Skin epidermis (tissue), 12 donors: Measurements from ENCODE around the gene SPEF2.
"Not testable (repeated sequence)": the region's sequence is repeated elsewhere in the genome, so short reads cannot be mapped to it uniquely, and the experiment has no call there.

ENCODE experiments used
- H3K27ac ChIP-seq, 21 experiments: fragments of 200-600 bp; sonication (generic) in 11 of 21; one replicate each; pipeline ENCODE4 v1.5.0; 2020; ENCODE audit warnings: mild to moderate bottlenecking in 3 of 21, inconsistent platforms in 2 of 21, moderate library complexity in 2 of 21
- H3K4me3 ChIP-seq, 7 experiments: fragments of 200-600 bp; sonication (generic) in 2 of 7; one replicate each; pipeline ENCODE4 v1.5.0; 2020; ENCODE audit warnings: inconsistent platforms in 2 of 7, mild to moderate bottlenecking in 2 of 7, moderate library complexity in 1 of 7

Gene SPEF2

DNA sequence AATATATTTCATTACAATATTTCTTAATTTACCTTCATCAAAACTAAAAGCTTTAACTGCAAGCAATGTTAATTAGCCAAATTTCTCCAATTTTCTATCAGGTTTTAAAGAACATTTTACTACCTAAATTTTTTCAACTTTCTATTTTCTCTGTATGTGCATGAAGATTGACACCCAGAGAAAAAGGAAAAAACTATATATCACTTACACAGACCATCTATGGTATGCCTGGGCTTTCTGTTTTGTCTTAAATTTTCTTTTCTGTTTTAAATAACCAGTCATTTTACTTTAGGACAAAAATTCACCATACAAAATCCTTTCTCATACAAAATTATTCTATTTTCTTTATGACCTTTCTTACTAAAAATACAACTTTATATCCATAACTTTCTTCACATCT lies 225.2 kb downstream of the SPEF2 start:
- Histone ChIP-seq H3K4me3 (no peak overlapping the region), H3K27ac (no peak overlapping the region)

DNA sequence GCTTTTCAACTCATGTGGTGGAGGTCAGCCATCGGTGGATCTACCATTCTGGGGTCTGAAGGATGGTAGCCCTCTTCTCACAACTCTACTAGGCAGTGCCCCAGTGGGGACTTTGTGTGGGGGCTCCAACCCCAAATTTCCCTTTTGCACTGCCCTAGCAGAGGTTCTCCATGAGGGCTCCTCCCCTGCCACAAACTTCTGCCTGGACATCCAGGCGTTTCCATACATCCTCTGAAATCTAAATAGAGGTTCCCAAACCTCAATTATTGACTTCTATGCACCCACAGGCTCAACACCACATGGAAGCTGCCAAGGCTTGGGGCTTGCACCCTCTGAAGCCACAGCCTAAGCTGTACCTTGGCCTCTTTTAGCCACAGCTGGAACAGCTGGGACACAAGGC lies 227.8 kb downstream of the SPEF2 start:
- not testable (repeated sequence) for H3K4me3 ChIP-seq, H3K27ac ChIP-seq

GRCh38 chr5:35847491-35847890 lies 229.8 kb downstream of the SPEF2 start:
- no peak overlapping the region for H3K27ac ChIP-seq
- H3K4me3 ChIP-seq, result no peak overlapping the region

DNA sequence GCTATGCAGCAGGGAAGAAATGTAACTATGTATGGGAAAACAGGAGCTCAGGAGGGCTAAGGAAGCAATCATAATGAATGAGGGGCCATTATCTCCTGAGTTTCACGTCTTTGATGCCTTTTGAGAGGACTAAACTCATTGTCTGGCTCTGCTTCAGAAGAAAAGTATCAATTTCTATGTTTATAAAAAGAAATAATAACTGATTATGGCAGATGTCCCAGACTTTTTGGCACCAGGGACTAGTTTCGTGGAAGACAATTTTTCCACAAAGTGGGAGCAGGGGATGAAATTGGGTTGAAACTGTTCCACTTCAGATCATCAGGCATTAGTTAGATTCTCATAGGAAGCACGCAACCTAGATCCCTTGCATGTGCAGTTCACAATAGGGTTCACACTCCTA lies 230.3 kb downstream of the SPEF2 start:
- Histone ChIP-seq H3K4me3 (no peak overlapping the region), H3K27ac (no peak overlapping the region)

- H3K27ac ChIP-seq, result peak overlapping the region in 1 of 21 experiments; percentile 52
- no peak overlapping the region for H3K4me3 ChIP-seq
These were observed 232.2 kb downstream of the SPEF2 start for GRCh38 chr5:35849860-35850259.

DNA sequence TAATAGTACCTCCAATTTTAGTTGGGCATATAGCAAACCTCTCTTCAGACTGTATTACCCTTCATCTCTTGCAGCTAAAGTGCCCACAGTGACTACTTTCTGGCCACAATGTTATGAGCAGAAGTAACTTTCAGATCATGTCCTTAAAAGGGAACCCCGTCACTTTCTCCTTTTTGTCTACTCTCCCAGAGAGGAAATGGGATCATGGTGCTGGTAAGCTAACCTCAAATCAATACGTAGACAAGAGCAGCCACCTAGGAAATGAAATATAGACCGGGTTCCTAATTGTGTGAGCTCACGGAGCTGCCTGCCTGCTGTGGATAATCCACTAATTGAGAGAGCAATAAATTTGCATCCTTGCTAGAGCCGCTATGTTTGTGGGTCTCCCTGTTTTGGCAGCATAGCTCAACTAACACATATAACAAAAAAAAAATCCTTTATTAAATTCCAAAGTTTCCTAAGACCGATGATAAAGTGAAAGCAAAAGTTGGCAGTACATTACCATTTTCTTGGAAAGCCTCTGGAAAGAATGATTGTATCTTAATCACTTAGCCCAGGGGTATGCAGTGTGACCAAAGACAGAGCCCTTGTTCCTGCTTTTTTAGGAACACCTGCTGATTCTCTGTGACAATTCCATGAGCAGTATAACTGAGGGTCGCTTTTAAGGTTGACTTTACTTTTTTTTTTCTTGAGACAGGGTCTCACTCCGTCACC lies 233.5 kb downstream of the SPEF2 start:
- H3K4me3 ChIP-seq, result peak overlapping the region in 1 of 7 experiments; percentile 8
- peak overlapping the region in 7 of 21 experiments; percentile 6 to 95 (median 52) for H3K27ac ChIP-seq

DNA sequence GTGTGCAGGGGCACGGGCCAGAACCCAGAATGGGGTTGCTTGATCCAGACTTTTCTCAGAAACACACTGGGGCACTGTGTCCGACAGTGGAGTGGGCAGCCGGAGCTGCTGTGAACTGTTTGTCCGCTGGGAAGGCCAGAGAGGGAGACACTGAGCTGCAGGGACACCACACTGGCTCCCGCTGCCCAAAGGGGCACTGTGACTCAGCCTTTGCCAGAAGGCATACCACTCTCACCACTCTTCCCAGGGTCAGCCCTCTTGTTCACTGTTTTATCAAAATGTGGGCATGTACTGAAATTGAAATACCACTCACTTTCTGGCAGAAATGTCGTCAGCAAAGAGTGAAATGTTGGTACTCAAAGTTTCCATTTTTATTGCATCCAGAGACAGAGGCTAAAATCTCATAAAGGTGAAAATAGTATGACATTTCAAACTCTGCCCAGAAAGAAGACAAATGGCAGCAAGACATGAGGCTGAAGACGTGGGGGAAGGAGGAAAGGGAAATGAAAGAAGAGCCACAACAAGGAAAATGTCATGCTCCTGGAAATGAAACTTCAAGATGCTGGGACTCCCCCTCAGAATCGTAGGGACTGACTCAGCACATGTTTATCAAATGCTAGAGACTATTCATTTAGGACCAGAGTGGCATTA lies 234.5 kb downstream of the SPEF2 start:
- Histone ChIP-seq H3K4me3 (no peak overlapping the region), H3K27ac (peak overlapping the region in 10 of 21 experiments; percentile 17 to 95 (median 78))

- Histone ChIP-seq H3K27ac (peak overlapping the region in 8 of 21 experiments; percentile 42 to 95 (median 81)), H3K4me3 (no peak overlapping the region)
These were observed 235.1 kb downstream of the SPEF2 start for GRCh38 chr5:35852773-35853172.

DNA sequence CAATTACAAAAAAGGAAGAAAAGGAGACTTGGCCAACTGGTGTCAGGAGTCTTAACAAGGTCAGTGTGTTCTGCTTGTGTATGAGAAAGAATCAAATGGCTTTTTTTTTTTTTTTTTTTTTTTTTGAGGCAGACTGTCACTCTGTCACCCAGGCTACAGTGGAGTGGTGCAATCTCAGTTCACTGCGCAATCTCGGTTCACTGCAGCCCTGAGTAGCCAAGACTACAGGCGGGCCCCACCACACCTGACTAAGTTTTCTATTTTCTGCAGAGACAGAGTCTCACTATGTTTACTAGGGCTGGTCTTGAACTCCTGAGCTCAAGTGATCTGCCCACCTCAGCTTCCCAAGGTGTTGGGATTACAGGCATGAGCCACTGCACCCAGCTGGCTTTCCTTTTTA lies 236.0 kb downstream of the SPEF2 start:
- H3K27ac ChIP-seq, result peak overlapping the region in 14 of 21 experiments; percentile 3 to 95 (median 70)
- peak overlapping the region in 1 of 7 experiments; percentile 16 for H3K4me3 ChIP-seq

GRCh38 chr5:35854248-35854647 lies 236.6 kb downstream of the SPEF2 start:
- H3K27ac ChIP-seq, result peak overlapping the region in 14 of 21 experiments; percentile 3 to 95 (median 70)
- peak overlapping the region in 1 of 7 experiments; percentile 16 for H3K4me3 ChIP-seq

- H3K27ac ChIP-seq, result peak overlapping the region in 10 of 21 experiments; percentile 8 to 95 (median 65)
These were observed 237.5 kb downstream of the SPEF2 start for GRCh38 chr5:35855187-35855586.

GRCh38 chr5:35856186-35856764 lies 238.6 kb downstream of the SPEF2 start:
- peak overlapping the region in 2 of 7 experiments; percentile 27 to 39 for H3K4me3 ChIP-seq
- H3K27ac ChIP-seq, result peak overlapping the region in 12 of 21 experiments; percentile 12 to 95 (median 60)

More at GRCh38 chr5:35855187-35855586, 237.5 kb downstream of the SPEF2 start:
- peak overlapping the region in 1 of 7 experiments; percentile 16 for H3K4me3 ChIP-seq

DNA sequence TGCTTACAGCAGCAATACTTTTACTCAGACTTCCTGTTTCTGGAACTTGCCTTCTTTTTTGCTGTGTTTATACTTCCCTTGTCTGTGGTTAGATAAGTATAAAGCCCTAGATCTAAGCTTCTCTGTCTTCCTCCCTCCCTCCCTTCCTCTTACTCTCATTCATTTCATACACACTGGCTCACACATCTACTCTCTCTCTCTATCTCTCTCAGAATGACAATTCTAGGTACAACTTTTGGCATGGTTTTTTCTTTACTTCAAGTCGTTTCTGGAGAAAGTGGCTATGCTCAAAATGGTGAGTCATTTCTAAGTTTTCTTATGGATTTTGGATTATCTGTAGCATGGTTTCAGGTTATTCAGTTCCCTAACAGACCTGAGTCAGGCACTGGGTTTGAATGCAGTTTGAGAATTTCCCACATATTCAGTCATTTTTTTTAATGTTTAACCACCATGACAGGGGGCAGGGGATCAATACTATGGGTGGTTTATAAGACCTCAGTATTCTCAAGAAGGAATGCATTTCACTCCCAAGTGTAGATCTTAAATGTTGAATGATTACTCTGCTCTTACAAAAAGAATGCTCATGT lies 239.2 kb downstream of the SPEF2 start, which contains the start of gene IL7R:
Gene IL7R, plus strand, starts transcription at position 127 of the 587 bp plus-strand sequence. Its CDS starts 87 bp downstream, at position 214.
- Histone ChIP-seq H3K27ac (peak within 1 kb of the TSS in 18 of 21 experiments; percentile 4 to 95 (median 48)), H3K4me3 (peak within 1 kb of the TSS; percentile 7 to 39 (median 11))

DNA sequence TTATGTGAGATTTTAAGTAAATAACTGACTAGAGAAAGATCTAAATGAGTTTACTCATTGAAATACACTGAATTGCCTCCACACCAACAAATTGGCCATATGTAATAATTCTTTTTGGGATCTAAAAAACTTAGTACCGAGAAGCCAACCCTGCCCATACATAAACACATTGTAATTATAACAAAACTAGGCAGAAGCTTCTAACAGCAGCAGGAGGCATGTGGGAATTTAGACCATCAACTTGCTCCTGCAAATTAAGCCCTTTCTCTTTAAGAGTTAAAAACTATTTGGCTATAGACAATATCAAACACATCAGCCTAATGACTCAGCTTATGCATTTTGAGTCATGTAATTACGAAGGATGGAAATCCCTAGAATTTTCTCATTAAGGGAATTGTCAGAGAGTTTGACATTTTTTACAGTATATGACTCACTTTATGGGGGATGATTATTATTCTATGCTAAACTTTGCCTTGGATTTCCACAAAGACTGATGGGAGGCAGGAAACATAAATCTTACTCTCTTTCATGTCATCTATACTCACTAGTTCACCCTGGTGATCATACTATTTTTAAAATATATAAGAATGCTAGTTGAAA lies 240.0 kb downstream of the SPEF2 start:
- H3K27ac ChIP-seq, result peak overlapping the region in 16 of 21 experiments; percentile 4 to 95 (median 52)
- peak overlapping the region; percentile 7 to 39 (median 16) for H3K4me3 ChIP-seq

- Histone ChIP-seq H3K27ac (peak overlapping the region in 10 of 21 experiments; percentile 0 to 95 (median 65)), H3K4me3 (peak overlapping the region in 6 of 7 experiments; percentile 0 to 39 (median 24))
These were observed 241.5 kb downstream of the SPEF2 start for GRCh38 chr5:35859101-35859661.

- Histone ChIP-seq H3K4me3 (peak overlapping the region in 2 of 7 experiments; percentile 25 to 39), H3K27ac (peak overlapping the region in 4 of 21 experiments; percentile 1 to 95 (median 37))
These were observed 243.0 kb downstream of the SPEF2 start for GRCh38 chr5:35860686-35861085.

DNA sequence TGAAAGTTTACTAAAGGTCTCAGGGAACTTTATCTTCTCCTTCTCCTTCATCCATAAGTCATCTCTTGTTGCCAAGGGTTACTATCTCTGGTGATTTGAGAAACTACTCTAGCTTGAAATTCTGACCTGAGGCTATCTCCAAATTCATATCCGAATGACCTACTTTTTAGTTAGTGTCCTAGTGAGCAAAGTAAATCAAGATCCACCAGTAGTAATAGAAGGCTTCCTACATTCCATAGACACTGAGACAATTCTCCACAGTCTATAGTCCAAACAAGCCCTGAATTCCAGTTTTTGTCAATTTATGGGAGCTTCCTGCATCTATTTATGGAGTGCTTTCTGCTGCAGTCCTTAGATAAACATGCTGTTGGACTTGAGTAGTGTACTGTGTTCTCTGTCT lies 244.1 kb downstream of the SPEF2 start:
- Histone ChIP-seq H3K4me3 (peak overlapping the region in 1 of 7 experiments; percentile 39), H3K27ac (peak overlapping the region in 2 of 21 experiments; percentile 18 to 30)

- H3K27ac ChIP-seq, result peak overlapping the region in 2 of 21 experiments; percentile 18 to 30
- peak overlapping the region in 1 of 7 experiments; percentile 39 for H3K4me3 ChIP-seq
These were observed 244.5 kb downstream of the SPEF2 start for GRCh38 chr5:35862126-35862525.

DNA sequence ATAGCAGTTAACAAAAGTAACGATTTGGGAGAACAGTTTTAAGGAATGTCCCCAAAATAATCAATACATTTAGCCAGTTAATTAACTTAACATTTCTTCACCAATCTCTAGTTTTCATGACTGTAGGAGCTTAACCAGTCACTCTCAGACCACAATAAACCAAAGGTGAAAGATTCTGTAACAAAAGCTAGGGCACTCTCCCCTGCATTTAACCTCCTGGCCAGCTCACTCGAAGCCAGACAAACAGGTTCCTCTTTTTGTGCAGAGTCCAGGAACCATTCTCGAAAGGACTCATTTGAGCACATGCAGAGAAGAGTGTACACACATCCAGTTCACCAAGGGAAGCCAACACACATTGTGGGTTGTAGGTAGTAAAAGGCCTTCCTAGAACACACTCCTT lies 245.5 kb downstream of the SPEF2 start:
- H3K4me3 ChIP-seq, result peak overlapping the region in 1 of 7 experiments; percentile 8
- peak overlapping the region in 1 of 21 experiments; percentile 2 for H3K27ac ChIP-seq
